SK-N-SH treated with all-trans-retinoic acid at 6 μM for 48 hours (cell line): ENCODE results near the gene DCPS.

Source experiments
- ARNTL ChIP-seq: fragments of 450-650 bp; formaldehyde crosslinking; IDR thresholded peaks from 2 replicates; pipeline ENCODE4 v1.5.0; 2020; ENCODE audit warnings: low read depth, mild to moderate bottlenecking, moderate library complexity, borderline replicate concordance
- GLIS3 ChIP-seq: fragments of 250-450 bp; sonication (Bioruptor Pico); IDR thresholded peaks from 2 replicates; pipeline ENCODE4 v1.5.0; 2020; ENCODE audit warnings: mild to moderate bottlenecking, moderate library complexity
- PPARA ChIP-seq: fragments of 250-450 bp; sonication (Bioruptor Pico); IDR thresholded peaks from 2 replicates; pipeline ENCODE4 v1.5.0; 2020; ENCODE audit warnings: mild to moderate bottlenecking, borderline replicate concordance
- RARB ChIP-seq: fragments of 250-450 bp; sonication (Bioruptor Pico); IDR thresholded peaks from 2 replicates; pipeline ENCODE4 v1.8.0; 2021; ENCODE audit warnings: mild to moderate bottlenecking, moderate library complexity
- SNAI2 ChIP-seq: fragments of 250-450 bp; sonication (Bioruptor Pico); IDR thresholded peaks from 2 replicates; pipeline ENCODE4 v1.5.0; 2020; ENCODE audit warnings: mild to moderate bottlenecking, moderate library complexity
- ZFP3 ChIP-seq: fragments of 250-450 bp; sonication (Bioruptor Pico); IDR thresholded peaks from 2 replicates; pipeline ENCODE4 v1.5.0; 2020; ENCODE audit warnings: mild to moderate bottlenecking, moderate library complexity
- ZFP30 ChIP-seq: fragments of 450-650 bp; formaldehyde crosslinking; IDR thresholded peaks from 2 replicates; pipeline ENCODE4 v1.5.0; 2022; ENCODE audit warnings: mild to moderate bottlenecking, moderate library complexity
- ZNF70 ChIP-seq: fragments of 450-650 bp; formaldehyde crosslinking; IDR thresholded peaks from 2 replicates; pipeline ENCODE4 v1.5.0; 2020; ENCODE audit warnings: mild to moderate bottlenecking, moderate library complexity
- TF ChIP-seq, protein P1 (sequence below): fragments of 250-450 bp; sonication (Bioruptor Pico); IDR thresholded peaks from 2 replicates; pipeline ENCODE4 v1.5.1; 2020; ENCODE audit warnings: low read depth, mild to moderate bottlenecking, moderate library complexity
- TF ChIP-seq, protein P2 (sequence below): fragments of 250-450 bp; sonication (Bioruptor Pico); IDR thresholded peaks from 2 replicates; pipeline ENCODE4 v1.8.0; 2020; ENCODE audit warnings: mild to moderate bottlenecking, moderate library complexity, borderline replicate concordance

DNA sequence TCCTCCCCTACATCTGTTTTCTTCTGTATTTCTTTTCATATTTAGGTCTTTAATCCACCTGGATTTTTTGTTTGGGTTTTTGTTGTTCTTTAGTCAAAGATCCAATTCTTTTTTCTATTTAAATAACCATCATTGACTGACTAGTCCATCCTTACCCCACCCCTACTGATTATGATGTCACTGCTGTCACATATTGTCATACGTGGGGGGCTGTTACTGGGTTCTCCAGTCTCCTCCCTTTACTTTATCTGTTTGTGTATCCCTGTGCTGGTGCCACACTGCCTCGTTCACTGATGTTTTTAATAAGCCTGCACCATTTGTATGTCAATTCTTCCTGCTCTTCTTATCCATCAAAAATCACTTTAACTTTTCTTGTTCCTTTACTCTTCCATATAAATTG, 6.9 kb upstream of the DCPS start:
- TF ChIP-seq ZFP3 (CRISPR knock-in tag) (no peak), ZNF70 (no peak), GLIS3 (CRISPR knock-in tag) (no peak), PPARA (CRISPR knock-in tag) (no peak), SNAI2 (no peak), RARB (CRISPR knock-in tag) (no peak), ARNTL (CRISPR knock-in tag) (no peak), ZFP30 (no peak)
- TF ChIP-seq, protein P1, sequence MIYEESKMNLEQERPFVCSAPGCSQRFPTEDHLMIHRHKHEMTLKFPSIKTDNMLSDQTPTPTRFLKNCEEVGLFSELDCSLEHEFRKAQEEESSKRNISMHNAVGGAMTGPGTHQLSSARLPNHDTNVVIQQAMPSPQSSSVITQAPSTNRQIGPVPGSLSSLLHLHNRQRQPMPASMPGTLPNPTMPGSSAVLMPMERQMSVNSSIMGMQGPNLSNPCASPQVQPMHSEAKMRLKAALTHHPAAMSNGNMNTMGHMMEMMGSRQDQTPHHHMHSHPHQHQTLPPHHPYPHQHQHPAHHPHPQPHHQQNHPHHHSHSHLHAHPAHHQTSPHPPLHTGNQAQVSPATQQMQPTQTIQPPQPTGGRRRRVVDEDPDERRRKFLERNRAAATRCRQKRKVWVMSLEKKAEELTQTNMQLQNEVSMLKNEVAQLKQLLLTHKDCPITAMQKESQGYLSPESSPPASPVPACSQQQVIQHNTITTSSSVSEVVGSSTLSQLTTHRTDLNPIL (CRISPR knock-in tag), result no peak
- TF ChIP-seq, protein P2, sequence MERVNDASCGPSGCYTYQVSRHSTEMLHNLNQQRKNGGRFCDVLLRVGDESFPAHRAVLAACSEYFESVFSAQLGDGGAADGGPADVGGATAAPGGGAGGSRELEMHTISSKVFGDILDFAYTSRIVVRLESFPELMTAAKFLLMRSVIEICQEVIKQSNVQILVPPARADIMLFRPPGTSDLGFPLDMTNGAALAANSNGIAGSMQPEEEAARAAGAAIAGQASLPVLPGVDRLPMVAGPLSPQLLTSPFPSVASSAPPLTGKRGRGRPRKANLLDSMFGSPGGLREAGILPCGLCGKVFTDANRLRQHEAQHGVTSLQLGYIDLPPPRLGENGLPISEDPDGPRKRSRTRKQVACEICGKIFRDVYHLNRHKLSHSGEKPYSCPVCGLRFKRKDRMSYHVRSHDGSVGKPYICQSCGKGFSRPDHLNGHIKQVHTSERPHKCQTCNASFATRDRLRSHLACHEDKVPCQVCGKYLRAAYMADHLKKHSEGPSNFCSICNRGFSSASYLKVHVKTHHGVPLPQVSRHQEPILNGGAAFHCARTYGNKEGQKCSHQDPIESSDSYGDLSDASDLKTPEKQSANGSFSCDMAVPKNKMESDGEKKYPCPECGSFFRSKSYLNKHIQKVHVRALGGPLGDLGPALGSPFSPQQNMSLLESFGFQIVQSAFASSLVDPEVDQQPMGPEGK (CRISPR knock-in tag), result no peak
